IPS DF 19.7 (cell line): ENCODE data around the gene RHCE.
"Not testable (repeated sequence)": the region's sequence is repeated elsewhere in the genome, so short reads cannot be mapped to it uniquely, and the experiment has no call there.

Experiments
- DNase-seq: peaks from one replicate; pipeline ENCODE4 v3.0.0-alpha.2; 2013; ENCODE audit warnings: low read depth, low spot score

Gene RHCE

DNA sequence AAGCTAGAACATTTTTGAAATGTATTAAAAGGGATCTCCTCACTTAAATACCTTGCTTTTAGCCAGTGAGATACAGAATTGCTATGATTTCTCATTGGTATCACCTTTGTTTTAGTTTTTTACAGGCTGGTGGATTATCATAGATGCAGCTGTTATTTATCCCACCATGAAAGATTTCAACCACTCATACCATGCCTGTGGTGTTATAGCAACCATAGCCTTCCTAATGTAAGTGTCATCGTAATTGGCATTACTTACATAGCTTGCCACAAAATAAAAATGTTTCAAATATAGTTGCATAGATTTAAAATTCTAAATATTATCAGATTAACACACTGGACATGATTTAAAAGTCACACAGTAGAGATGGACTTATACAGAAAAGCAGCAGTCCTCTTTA lies 77.8 kb downstream of the RHCE start:
- DNase-seq: no peak

DNA sequence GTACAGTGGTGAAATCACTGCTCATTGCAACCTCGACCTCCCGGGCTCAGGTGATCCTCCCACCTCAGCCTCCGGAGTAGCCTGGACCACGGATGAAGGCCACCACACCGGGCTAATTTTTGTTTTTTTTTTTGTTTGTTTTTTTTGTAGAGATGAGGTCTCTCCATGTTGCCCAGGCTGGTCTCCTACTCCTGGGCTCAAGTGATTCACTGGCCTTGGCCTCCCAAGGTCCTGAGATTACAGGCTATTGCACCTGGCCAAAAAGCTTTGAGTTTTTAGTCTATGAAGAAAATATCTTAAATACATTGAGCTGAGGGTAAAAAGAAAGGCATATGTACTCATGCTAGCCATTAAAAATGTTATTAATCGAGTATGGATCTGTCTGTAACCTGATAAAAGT lies 78.9 kb downstream of the RHCE start:
- no peak for DNase-seq

DNA sequence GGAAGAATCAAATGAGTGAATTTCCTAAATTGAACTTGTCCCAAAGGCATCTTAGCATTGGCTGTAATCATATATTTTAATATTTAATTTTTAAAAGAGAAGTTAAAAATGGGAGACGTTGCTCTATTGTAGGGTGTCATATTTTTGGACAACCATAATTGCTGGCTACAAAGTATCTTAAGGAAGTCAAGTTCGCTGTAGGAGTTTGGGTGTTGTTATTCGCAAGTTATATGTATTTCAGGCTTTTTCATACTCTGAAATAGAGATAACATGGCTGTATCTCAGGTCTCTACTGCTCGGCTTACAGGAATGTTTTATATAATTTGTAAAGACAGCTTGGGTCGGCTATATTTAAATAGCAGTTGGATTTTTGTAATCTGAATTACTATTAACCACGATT lies 81.6 kb downstream of the RHCE start:
- no peak for DNase-seq

DNA sequence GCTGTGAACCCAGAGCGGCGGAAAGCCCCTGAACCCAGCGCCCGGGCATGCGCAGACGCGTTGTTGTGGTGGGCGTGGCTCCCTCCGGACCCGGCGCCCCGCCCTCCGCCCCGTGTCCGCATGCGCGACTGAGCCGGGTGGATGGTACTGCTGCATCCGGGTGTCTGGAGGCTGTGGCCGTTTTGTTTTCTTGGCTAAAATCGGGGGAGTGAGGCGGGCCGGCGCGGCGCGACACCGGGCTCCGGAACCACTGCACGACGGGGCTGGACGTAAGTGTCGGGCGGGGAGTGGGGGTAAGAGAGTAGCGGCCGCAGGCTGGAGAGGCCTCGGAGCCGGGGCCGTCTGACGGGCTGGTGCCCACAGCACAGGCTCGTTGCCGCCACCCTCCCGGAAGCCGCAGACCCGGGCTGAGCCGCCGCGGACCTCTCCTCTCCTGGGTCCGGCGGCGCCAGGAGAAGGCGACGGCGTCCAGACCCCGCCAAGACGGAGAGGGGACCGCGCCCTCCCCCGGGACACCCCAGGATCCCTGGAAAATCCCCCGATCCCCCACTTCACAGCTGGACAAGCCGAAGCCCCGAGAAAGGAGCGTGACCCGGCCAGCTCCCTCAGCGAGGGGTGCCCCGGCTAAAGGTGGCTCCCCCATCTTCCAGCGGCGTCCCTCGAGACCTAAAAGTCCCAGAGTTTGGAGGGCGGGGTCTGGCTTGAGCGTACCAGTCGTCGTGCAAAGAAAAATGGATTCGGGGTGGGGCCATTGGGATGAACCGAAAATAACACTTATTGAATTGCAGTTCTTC lies 82.2 kb downstream of the RHCE start, which contains the start of gene TMEM50A:
Gene TMEM50A (plus strand): TSS at position 147 of the 794 bp plus-strand sequence. CDS start 2,153 bp downstream, outside the sequence.
- peak; percentile 38 for DNase-seq

DNA sequence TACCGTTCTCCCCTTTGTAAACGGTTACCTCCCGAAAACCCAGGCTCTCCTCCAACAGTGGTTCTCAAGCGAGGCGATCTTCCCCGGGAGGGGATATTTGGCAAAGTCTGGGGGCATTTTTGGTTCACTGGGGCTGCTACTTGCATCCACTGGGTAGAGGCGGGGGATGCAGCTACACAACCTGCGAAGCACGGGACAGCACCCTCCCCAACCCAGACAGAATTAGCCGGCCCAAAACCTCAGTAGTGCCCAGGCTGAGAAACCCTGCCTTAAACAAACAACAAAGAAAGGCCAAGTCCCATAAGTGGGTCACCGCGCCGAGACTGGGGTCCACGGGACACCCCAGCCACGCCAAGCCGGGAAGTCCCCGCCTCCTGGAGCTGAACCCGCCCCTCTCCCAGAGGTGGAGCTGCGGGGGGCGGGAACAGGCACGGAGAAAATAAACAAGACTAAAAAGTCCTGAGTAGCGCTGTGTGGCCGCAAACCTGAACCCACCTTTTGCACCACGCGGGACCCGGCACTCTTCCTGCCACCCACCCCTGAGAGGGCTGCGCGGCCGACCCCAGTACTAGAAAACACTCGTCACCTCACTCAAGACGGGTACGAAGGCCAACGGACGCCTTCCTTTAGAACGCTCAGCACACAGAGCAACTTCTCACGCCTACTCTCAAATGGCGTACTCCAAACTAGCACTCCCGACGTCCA lies 83.0 kb downstream of the RHCE start:
- not testable (repeated sequence) for DNase-seq

DNA sequence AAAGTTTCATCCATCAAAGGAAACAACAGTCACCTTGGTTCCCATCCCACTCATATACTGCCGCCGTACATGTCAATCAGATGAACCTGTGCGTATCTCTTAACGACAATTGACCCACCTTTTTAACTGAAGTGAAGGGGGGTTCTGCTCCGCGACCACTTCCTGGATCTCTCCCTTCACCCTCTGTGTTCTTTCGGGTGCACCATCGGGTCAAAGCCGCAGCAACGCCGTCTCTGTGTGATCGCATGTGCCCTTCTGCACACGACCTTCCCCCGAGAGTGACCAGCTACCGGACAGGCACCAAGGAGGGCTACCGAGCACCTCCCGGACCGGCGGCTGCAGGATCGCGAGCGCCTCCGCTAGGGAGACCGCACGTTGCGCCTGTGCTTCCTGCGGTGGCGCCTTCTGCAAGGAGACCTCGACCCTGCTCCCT lies 83.7 kb downstream of the RHCE start:
- not testable (repeated sequence) for DNase-seq

DNA sequence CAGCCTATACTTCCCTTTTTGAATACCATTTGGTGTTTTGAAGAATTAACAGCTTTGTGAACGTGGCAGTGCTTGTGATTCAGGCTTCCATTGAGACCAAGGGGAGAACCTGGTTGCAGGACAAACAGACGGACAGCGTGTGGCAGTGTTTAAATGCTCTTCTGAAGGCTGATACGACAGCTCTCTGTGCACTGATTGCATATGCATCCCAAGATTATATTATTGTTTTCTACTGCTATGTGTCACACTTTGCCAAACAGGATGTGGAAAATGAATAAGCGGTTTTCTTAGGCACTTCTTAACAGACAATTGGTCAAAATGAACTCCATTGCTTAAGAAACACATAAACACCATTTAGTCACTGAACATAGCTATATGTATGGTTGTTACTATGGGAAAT lies 90.7 kb downstream of the RHCE start:
- not testable (repeated sequence) for DNase-seq

DNA sequence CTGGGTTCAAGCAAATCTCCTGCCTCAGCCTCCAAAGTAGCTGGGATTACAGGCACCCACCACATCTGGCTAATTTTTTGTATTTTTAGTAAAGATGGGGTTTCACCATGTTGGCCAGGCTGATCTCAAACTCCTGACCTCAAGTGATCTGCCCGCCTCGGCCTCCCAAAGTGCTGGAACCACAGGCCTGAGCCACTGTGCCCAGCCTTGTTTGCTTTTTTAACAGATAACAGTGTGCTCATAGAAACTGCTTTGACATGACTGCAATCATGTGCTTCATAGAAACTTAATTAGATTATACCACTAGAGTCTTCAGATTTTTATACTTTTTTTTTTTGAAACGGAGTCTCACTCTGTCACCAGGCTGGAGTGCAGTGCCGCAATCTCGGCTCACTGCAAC lies 91.3 kb downstream of the RHCE start:
- DNase-seq: not testable (repeated sequence)

DNA sequence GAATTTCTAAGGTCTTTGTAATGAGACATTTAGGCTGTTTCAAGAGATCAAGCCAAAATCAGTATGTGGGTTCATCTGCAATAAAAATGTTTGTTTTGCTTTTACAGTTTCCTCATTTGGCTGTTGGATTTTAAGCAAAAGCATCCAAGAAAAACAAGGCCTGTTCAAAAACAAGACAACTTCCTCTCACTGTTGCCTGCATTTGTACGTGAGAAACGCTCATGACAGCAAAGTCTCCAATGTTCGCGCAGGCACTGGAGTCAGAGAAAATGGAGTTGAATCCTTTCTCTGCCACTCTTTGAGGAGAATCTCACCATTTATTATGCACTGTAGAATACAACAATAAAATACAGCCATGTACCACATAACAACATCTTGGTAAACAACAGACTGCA lies 91.8 kb downstream of the RHCE start:
- DNase-seq: not testable (repeated sequence)

DNA sequence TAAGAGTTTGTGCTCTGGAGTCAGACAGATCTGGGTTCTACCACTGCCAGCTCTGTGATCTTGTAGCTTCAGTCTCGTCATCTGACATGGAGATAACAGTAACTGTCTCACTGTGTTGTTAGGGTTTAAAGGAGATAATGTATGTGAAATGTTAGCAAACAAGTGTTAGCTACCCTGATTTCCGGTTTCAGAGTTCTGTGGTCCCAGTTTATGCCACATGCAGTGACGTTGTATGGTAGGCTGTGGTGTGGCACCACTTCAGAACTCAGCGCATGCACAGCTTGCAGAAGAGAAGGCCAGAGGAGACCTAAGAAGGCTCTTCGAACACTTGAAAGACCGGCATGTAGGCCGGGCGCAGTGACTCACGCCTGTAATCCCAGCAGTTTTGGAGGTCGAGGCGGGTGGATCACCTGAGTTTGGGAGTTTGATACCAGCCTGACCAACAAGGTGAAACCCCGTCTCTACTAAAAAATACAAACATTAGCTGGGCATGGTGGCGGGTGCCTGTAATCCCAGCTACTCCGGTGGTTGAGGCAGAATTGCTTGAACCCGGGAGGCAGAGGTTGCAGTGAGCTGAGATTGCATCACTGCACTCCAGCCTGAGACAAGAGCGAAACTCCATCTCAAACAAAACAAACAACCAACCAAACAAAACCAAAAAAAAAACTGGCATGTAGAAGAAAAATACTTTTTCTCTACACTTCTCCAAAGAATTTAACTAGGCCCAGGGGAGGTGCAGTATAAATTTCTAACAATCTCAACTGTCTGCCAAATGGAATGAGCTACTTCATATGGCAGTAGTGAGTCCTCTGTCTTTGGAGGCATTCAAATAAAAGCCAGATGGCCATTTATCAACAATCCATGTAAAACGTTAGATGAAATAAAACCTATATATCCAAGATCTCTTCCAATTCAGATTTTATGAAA lies 92.5 kb downstream of the RHCE start:
- DNase-seq: not testable (repeated sequence)

DNA sequence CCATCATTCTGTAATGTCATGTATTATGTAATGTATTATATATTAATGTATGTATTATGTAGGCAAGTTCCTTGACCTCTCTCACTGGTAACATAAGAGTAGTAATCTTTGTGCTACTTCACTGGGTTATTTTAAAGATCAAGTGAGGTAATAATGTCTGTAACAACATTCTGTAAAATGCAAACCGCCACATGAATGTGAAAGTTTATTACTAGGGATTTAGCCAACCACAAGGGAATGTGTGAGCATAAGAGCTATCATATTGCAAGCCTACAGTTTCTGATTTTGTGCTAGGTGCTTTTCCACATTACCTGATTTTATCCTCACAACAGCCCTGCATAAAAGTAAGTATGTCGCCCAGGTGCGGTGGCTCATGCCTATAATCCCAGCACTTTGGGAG lies 96.2 kb downstream of the RHCE start:
- DNase-seq: not testable (repeated sequence)

DNA sequence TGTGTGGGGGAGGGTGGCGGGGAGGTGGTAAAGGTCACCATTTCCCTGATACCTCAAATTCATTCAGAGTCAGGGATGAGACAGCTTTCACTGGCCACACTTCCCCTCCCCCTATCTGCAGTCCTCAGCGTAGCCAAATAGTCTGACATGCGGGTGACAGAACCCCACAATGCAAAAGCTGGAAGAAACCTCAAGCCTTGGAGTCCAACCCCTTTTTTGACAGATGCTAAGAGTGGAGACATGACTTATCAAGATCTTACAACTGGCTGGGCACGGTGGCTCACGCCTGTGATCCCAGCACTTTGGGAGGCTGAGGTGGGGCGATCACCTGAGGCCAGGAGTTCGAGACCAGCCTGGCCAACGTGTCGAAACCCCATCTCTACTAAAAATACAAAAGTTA lies 98.5 kb downstream of the RHCE start:
- not testable (repeated sequence) for DNase-seq

DNA sequence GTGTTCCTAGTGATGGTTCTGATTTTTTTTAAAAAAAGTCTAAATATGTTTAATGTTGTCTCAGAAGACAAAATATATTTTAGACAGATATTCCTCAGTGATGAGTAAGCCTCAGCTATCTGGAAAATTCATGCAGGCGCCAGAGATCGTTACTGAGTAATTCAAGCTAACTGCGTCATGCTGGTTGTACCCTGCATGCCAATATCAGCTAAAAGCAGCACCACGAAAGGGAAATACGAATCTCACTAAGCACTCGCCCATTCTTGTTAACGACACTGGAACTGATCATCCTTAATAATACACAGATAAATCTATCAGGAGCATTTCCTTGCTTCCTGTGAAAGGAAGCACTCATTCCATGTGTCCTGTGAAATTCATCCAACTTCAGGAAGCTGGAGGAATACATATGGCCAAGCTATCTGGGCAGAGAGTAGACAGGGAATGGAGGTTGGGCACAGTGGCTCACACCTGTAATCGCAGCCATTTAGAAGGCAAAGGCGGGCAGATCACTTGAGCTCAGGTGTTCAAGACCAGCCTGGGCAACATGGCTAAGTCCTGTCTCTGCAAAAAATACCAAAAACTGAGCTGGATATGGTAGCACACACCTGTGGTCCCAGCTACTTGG lies 100.2 kb downstream of the RHCE start:
- not testable (repeated sequence) for DNase-seq

DNA sequence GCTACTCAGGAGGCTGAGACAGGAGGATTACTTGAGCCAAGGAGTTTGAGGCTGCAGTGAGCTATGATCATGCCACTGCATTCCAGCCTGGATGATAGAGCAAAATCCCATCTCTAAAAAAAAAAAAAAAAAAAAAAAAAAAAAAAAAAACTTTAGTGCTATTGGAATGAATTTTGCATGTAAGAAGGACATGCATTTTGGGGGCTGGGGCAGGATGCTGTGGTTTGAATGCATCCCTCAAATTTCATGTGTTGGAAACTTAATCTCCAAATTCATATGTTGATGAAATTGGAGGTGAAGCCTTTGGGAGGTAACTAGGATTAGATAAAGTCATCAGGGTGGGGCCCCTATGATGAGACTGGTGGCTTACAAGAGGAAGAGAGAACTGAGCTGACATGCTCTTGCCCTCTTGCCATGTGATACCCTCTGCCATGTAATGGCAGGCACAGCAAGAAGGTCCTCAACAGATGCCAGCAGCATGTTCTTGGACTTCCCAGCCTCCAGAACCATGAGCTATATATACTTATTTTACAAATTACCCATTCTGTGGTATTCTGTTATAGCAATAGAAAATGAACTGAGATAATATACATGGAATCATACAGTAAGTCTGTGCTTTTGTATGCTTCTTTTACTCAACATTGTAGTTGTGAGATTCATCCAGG lies 107.7 kb downstream of the RHCE start:
- DNase-seq: not testable (repeated sequence)
